Chondrocyte (in vitro differentiated cells): ENCODE results near the gene TM6SF1. TPM values are rescaled to one million over a fixed set of nuclear protein-coding genes. Genes with fewer than 3 reads are reported as not detected.
"Not testable (repeated sequence)": the region's sequence is repeated elsewhere in the genome, so short reads cannot be mapped to it uniquely, and the experiment has no call there.

Experiments
- DNase-seq: peaks from one replicate; pipeline ENCODE4 v3.0.0; 2021; ENCODE audit warnings: mixed read lengths, low spot score
- H3K27ac Mint-ChIP-seq: one replicate; pipeline ENCODE4 v1.8.0; 2021; ENCODE audit warnings: mild to moderate bottlenecking, moderate library complexity, mixed read lengths; ENCODE audit not compliant: unreplicated experiment
- H3K27me3 Mint-ChIP-seq: 2 replicates; pipeline ENCODE4 v1.8.0; 2021; ENCODE audit warnings: low read depth, mixed read lengths
- H3K36me3 Mint-ChIP-seq: 2 replicates; pipeline ENCODE4 v1.8.0; 2021; ENCODE audit warnings: low read depth, mixed read lengths
- H3K4me1 Mint-ChIP-seq: 2 replicates; pipeline ENCODE4 v1.8.0; 2021; ENCODE audit warnings: low read depth, mild to moderate bottlenecking, mixed read lengths
- H3K4me3 Mint-ChIP-seq: one replicate; pipeline ENCODE4 v1.8.0; 2021; ENCODE audit warnings: mild to moderate bottlenecking, moderate library complexity, mixed read lengths; ENCODE audit not compliant: unreplicated experiment
- H3K9me3 Mint-ChIP-seq: 2 replicates; pipeline ENCODE4 v1.8.0; 2021; ENCODE audit warnings: low read depth, mixed read lengths
- CTCF ChIP-seq: fragments of 200-600 bp; sonication (generic); IDR thresholded peaks from 2 replicates; pipeline ENCODE4 v1.5.0; 2021; ENCODE audit warnings: antibody characterized with exemption, mild to moderate bottlenecking, moderate library complexity
- total RNA-seq: library from RNA; stranded (reverse); gene quantifications from 3 replicates; pipeline ENCODE4 v1.2.1, GENCODE V29; 2021

TM6SF1 gene
- total RNA-seq, 1 donor from 2014 or later: 22.3 TPM

GRCh38 chr15:83166830-83167229 is 59.4 kb downstream of the TM6SF1 start:
- no peak for TF ChIP-seq CTCF
- no peaks in the 10 kb centered on the region for H3K27me3 Mint-ChIP-seq
- no peak overlapping the region for H3K27ac Mint-ChIP-seq
- peaks cover 64% of the 10 kb centered on the region for H3K4me1 Mint-ChIP-seq
- DNase-seq: no peak
- H3K36me3 Mint-ChIP-seq: peaks cover 10% of the 10 kb centered on the region
- H3K9me3 Mint-ChIP-seq: peaks cover 33% of the 10 kb centered on the region
- no peak overlapping the region for H3K4me3 Mint-ChIP-seq

- H3K9me3 Mint-ChIP-seq: peaks cover 33% of the 10 kb centered on the region
Observed at GRCh38 chr15:83169576-83169975, 62.1 kb downstream of the TM6SF1 start.

GRCh38 chr15:83170474-83171165 is 63.2 kb downstream of the TM6SF1 start:
- Mint-ChIP-seq H3K36me3 (peaks cover 5% of the 10 kb centered on the region), H3K27ac (peak overlapping the region; percentile 28), H3K4me1 (peaks cover 45% of the 10 kb centered on the region)

More at GRCh38 chr15:83169576-83169975, 62.1 kb downstream of the TM6SF1 start:
- not testable (repeated sequence) for H3K4me3 Mint-ChIP-seq, H3K36me3 Mint-ChIP-seq, H3K27me3 Mint-ChIP-seq, H3K27ac Mint-ChIP-seq, DNase-seq
- H3K4me1 Mint-ChIP-seq: peaks cover 51% of the 10 kb centered on the region

GRCh38 chr15:83174891-83175290 is 67.4 kb downstream of the TM6SF1 start:
- no peak overlapping the region for H3K4me3 Mint-ChIP-seq
- H3K27ac Mint-ChIP-seq: no peak overlapping the region

More at GRCh38 chr15:83170474-83171165, 63.2 kb downstream of the TM6SF1 start:
- H3K4me3 Mint-ChIP-seq: no peak overlapping the region
- peaks cover 33% of the 10 kb centered on the region for H3K9me3 Mint-ChIP-seq
- H3K27me3 Mint-ChIP-seq: no peaks in the 10 kb centered on the region
- no peak for DNase-seq
- TF ChIP-seq CTCF: no peak

GRCh38 chr15:83178390-83178789 is 70.9 kb downstream of the TM6SF1 start:
- H3K4me3 Mint-ChIP-seq: no peak overlapping the region
- H3K36me3 Mint-ChIP-seq: no peaks in the 10 kb centered on the region
- DNase-seq: no peak
- no peak overlapping the region for H3K27ac Mint-ChIP-seq
- peaks cover 11% of the 10 kb centered on the region for H3K4me1 Mint-ChIP-seq
- no peaks in the 10 kb centered on the region for H3K9me3 Mint-ChIP-seq
- no peak for TF ChIP-seq CTCF
- H3K27me3 Mint-ChIP-seq: no peaks in the 10 kb centered on the region

More at GRCh38 chr15:83174891-83175290, 67.4 kb downstream of the TM6SF1 start:
- Mint-ChIP-seq H3K36me3 (no peaks in the 10 kb centered on the region), H3K4me1 (peaks cover 20% of the 10 kb centered on the region), H3K9me3 (peaks cover 6% of the 10 kb centered on the region), H3K27me3 (no peaks in the 10 kb centered on the region)
- no peak for TF ChIP-seq CTCF
- DNase-seq: no peak

- Mint-ChIP-seq H3K4me1 (peaks cover 11% of the 10 kb centered on the region), H3K27me3 (no peaks in the 10 kb centered on the region), H3K36me3 (no peaks in the 10 kb centered on the region), H3K4me3 (no peak overlapping the region), H3K9me3 (no peaks in the 10 kb centered on the region), H3K27ac (no peak overlapping the region)
- no peak for DNase-seq
- TF ChIP-seq CTCF: no peak
Observed at GRCh38 chr15:83178869-83179325, 71.5 kb downstream of the TM6SF1 start.
